MCF 10A (cell line): ENCODE measurements around the gene GON4L. TPM values are rescaled to one million over a fixed set of nuclear protein-coding genes. Genes with fewer than 3 reads are reported as not detected.
"Not testable (repeated sequence)": the region's sequence is repeated elsewhere in the genome, so short reads cannot be mapped to it uniquely, and the experiment has no call there.

Experiments
- BruUV-seq: library from RNA; stranded (reverse); fragments of 400-500 nt; replicated peaks from 2 replicates; lab custom pipeline; 2021; lab: Mats Ljungman, UMichigan
- CTCF ChIA-PET: fragments of 300-600 bp; sonication (Branson Sonifier 250); formaldehyde crosslinking; extraction: SDS; loops from one replicate; lab custom pipeline; 2021; ENCODE audit warnings: antibody characterized with exemption, inconsistent platforms; lab: Yijun Ruan, JAX
- POLR2A ChIA-PET: fragments of 300-600, 350-650 bp; sonication (Branson Sonifier 250); formaldehyde crosslinking; extraction: SDS; loops from one replicate; lab custom pipeline; 2020; ENCODE audit warnings: antibody characterized with exemption, inconsistent platforms; lab: Yijun Ruan, JAX
- DNase-seq: peaks from one replicate; pipeline ENCODE4 v3.0.0-alpha.2; 2018; ENCODE audit not compliant: unreplicated experiment
- H3K27ac Mint-ChIP-seq: one replicate; pipeline ENCODE4 v1.8.0; 2022; ENCODE audit warnings: mild to moderate bottlenecking, low read depth, mixed read lengths; ENCODE audit not compliant: unreplicated experiment
- H3K27me3 Mint-ChIP-seq: one replicate; pipeline ENCODE4 v1.8.0; 2022; ENCODE audit warnings: mixed read lengths; ENCODE audit not compliant: insufficient read depth, unreplicated experiment
- H3K36me3 Mint-ChIP-seq: one replicate; pipeline ENCODE4 v1.8.0; 2022; ENCODE audit warnings: mild to moderate bottlenecking, moderate library complexity, mixed read lengths; ENCODE audit not compliant: insufficient read depth, unreplicated experiment
- H3K4me1 Mint-ChIP-seq: one replicate; pipeline ENCODE4 v1.8.0; 2022; ENCODE audit warnings: mixed read lengths; ENCODE audit not compliant: insufficient read depth, unreplicated experiment
- H3K4me3 Mint-ChIP-seq: one replicate; pipeline ENCODE4 v1.8.0; 2022; ENCODE audit warnings: mild to moderate bottlenecking, moderate library complexity, mixed read lengths; ENCODE audit not compliant: unreplicated experiment
- H3K9me3 Mint-ChIP-seq: one replicate; pipeline ENCODE4 v1.8.0; 2022; ENCODE audit warnings: mixed read lengths; ENCODE audit not compliant: unreplicated experiment
- intact Hi-C: fragments of 100-400 bp; cut with micrococcal nuclease; formaldehyde crosslinking; loops from 2 replicates; pipeline ENCODE4 v1.14.1; 2022
- total RNA-seq: library from RNA; stranded (reverse); gene quantifications from 2 replicates; pipeline ENCODE4 v1.2.3, GENCODE V29; 2022
- TF ChIP-seq, protein P1 (sequence below): fragments of 200-600 bp; IDR thresholded peaks from one replicate; pipeline ENCODE4 v1.8.0; 2022; ENCODE audit warnings: antibody characterized with exemption, mild to moderate bottlenecking; ENCODE audit not compliant: unreplicated experiment

GON4L gene
- total RNA-seq, 1 experiment from 2014 or later: 60.1 TPM

DNA sequence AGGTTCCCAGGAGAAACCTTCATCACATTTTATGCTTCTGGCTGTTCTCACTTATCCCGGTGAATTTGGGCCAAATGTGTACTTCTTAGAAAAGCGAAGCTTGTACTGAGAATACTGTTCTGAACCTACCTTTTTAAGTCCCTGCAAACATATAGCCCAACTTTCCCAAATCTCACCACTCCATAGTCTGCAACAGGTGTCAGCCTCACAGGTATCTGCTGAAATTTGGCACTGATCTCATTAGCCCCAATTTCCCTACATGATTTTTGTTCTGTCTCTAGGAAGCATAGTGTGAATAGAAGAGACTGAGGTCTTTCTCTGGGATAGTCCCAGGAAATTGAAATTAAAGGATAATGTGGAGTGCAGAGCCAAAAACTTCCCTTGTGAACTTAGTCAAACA is 42.7 kb upstream of the GON4L start:
- Mint-ChIP-seq H3K36me3 (peaks cover 89% of the 10 kb centered on the region), H3K9me3 (no peaks in the 10 kb centered on the region), H3K4me3 (no peak overlapping the region), H3K27me3 (no peaks in the 10 kb centered on the region), H3K4me1 (peaks cover 4% of the 10 kb centered on the region), H3K27ac (no peak overlapping the region)
- TF ChIP-seq, protein P1, sequence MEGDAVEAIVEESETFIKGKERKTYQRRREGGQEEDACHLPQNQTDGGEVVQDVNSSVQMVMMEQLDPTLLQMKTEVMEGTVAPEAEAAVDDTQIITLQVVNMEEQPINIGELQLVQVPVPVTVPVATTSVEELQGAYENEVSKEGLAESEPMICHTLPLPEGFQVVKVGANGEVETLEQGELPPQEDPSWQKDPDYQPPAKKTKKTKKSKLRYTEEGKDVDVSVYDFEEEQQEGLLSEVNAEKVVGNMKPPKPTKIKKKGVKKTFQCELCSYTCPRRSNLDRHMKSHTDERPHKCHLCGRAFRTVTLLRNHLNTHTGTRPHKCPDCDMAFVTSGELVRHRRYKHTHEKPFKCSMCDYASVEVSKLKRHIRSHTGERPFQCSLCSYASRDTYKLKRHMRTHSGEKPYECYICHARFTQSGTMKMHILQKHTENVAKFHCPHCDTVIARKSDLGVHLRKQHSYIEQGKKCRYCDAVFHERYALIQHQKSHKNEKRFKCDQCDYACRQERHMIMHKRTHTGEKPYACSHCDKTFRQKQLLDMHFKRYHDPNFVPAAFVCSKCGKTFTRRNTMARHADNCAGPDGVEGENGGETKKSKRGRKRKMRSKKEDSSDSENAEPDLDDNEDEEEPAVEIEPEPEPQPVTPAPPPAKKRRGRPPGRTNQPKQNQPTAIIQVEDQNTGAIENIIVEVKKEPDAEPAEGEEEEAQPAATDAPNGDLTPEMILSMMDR: no peak
- DNase-seq: no peak
- CTCF ChIA-PET: interaction anchor here (0.7 kb wide), 1 partner anchor 34 kb away, joined by 4 read pairs; no protein-coding TSS in a partner anchor
- intact Hi-C loops: no loop called here
- POLR2A ChIA-PET: interaction anchor here (0.6 to 1.7 kb wide), 4 partner anchors 17 to 43 kb away, joined by 3 to 6 read pairs (median 4); partner anchors contain the start of genes GON4L and SYT11
- TSS peak; percentile 25 for BruUV-seq

- TF ChIP-seq, protein P1: no peak
- peaks cover 5% of the 10 kb centered on the region for H3K4me1 Mint-ChIP-seq
- H3K27ac Mint-ChIP-seq: peak overlapping the region; percentile 52
- peaks cover 81% of the 10 kb centered on the region for H3K36me3 Mint-ChIP-seq
- no TSS peak for BruUV-seq
- no peak for DNase-seq
- intact Hi-C loops: no loop called here
- H3K9me3 Mint-ChIP-seq: no peaks in the 10 kb centered on the region
- no peak overlapping the region for H3K4me3 Mint-ChIP-seq
- H3K27me3 Mint-ChIP-seq: no peaks in the 10 kb centered on the region
- POLR2A ChIA-PET: interaction anchor here (0.7 to 1.7 kb wide), 4 partner anchors 18 to 42 kb away, joined by 3 to 6 read pairs (median 4); partner anchors contain the start of genes GON4L and SYT11
- CTCF ChIA-PET: interaction anchor here (0.6 to 1.3 kb wide), 6 partner anchors 11 to 438 kb away, joined by 3 to 6 read pairs (median 3); no protein-coding TSS in a partner anchor
Measured at GRCh38 chr1:155898888-155899287, 41.9 kb upstream of the GON4L start.

DNA sequence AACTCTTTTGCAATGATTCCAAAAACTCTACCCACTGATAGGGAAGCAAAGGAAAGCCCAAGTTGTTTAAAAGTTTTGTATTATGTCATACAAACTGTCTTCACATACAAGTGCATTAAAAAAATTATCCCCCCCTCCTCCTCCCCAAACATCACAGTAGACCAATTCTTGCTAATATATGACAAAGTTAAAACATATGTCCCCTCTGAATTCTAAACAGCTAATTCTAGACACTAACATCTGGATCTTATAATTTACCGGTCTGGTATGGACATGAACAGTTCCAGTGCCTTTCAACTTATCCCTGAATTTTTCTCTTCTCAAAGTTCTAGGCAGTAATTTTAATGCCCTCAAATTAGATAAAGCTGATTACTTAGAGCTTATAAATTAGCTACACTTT is 40.7 kb upstream of the GON4L start:
- H3K27me3 Mint-ChIP-seq: no peaks in the 10 kb centered on the region
- peaks cover 16% of the 10 kb centered on the region for H3K4me1 Mint-ChIP-seq
- no peak overlapping the region for H3K4me3 Mint-ChIP-seq
- H3K36me3 Mint-ChIP-seq: peaks cover 69% of the 10 kb centered on the region
- TF ChIP-seq, protein P1: no peak
- ChIA-PET CTCF (interaction anchor here (0.6 to 1.3 kb wide), 3 partner anchors 17 to 38 kb away, joined by 3 read pairs; no protein-coding TSS in a partner anchor), POLR2A (interaction anchor here (1.1 to 1.7 kb wide), 4 partner anchors 8 to 38 kb away, joined by 3 to 4 read pairs (median 4); partner anchors contain the start of gene SYT11)
- H3K9me3 Mint-ChIP-seq: no peaks in the 10 kb centered on the region
- H3K27ac Mint-ChIP-seq: no peak overlapping the region
- DNase-seq: no peak
- intact Hi-C loops: no loop called here
- BruUV-seq: no TSS peak

DNA sequence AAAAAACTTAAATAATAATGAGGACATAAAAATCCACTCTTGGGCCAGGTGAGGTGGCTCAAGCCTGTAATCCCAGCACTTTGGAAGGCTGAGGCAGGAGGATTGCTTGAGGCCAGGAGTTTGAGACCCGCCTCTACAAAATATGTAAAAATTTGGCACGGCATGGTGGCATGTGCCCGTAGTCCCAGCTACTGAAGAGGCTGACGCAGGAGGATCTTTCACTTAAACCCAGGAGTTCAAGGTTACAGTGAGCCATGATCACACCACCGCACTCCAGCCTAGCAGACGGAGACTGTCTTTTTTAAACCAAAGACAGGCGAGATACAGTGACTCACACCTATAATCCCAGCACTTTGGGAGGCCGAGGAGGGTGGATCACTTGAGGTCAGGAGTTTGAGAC is 39.5 kb upstream of the GON4L start:
- H3K27me3 Mint-ChIP-seq, BruUV-seq, DNase-seq, CTCF ChIA-PET, H3K4me3 Mint-ChIP-seq, H3K27ac Mint-ChIP-seq, H3K9me3 Mint-ChIP-seq, intact Hi-C loops: not testable (repeated sequence)
- Mint-ChIP-seq H3K4me1 (peaks cover 20% of the 10 kb centered on the region), H3K36me3 (peaks cover 58% of the 10 kb centered on the region)
- POLR2A ChIA-PET: interaction anchor here (0.6 kb wide), 1 partner anchor 25 kb away, joined by 3 read pairs; no protein-coding TSS in a partner anchor

- H3K27me3 Mint-ChIP-seq, H3K4me3 Mint-ChIP-seq, BruUV-seq, H3K9me3 Mint-ChIP-seq, intact Hi-C loops, DNase-seq, H3K27ac Mint-ChIP-seq: not testable (repeated sequence)
- Mint-ChIP-seq H3K36me3 (peaks cover 50% of the 10 kb centered on the region), H3K4me1 (peaks cover 20% of the 10 kb centered on the region)
- CTCF ChIA-PET: interaction anchor here (1.3 kb wide), 1 partner anchor 646 kb away, joined by 4 read pairs; no protein-coding TSS in a partner anchor
- POLR2A ChIA-PET: interaction anchor here (0.6 to 3.4 kb wide), 6 partner anchors 9 to 879 kb away, joined by 4 to 46 read pairs (median 5); partner anchors contain the start of gene KHDC4
Measured at GRCh38 chr1:155895617-155896016, 38.6 kb upstream of the GON4L start.
